ENCODE results near the gene ZPLD1. TPM values are rescaled to one million over a fixed set of nuclear protein-coding genes. Genes with fewer than 3 reads are reported as not detected.

The ZPLD1 gene
- total and polyA plus RNA-seq, 10 of the 15 experiments (the other 5 are each of a cell fraction or from before 2014, with no cell fraction given): not detected

- Histone ChIP-seq H3K27me3 (replicated peaks in 1 of 2; ENCODE audit: control insufficient read depth in 2 of 2, insufficient read depth in 2 of 2, low read length in 1 of 2) (no peaks in the 10 kb centered on the region), H2AFZ (ENCODE audit: control insufficient read depth, low read depth, low read length) (no peak overlapping the region), H3K4me2 (ENCODE audit: control insufficient read depth, insufficient read depth) (no peak overlapping the region), H3K9ac (ENCODE audit: control insufficient read depth, insufficient read depth, low read length) (no peak overlapping the region), H3K9me3 (replicated peaks; ENCODE audit: control insufficient read depth, insufficient read depth, low read length) (no peaks in the 10 kb centered on the region), H3K4me1 (ENCODE audit: control insufficient read depth, insufficient read depth, low read length) (no peaks in the 10 kb centered on the region), H3K79me2 (ENCODE audit: control insufficient read depth, insufficient read depth, low read length) (no peaks in the 10 kb centered on the region), H3K36me3 (ENCODE audit: control insufficient read depth in 2 of 2, insufficient read depth in 2 of 2, low read length in 1 of 2) (no peaks in the 10 kb centered on the region), H3K4me3 (no peak overlapping the region), H3K27ac (ENCODE audit: control insufficient read depth, insufficient read depth) (no peak overlapping the region), H4K20me1 (ENCODE audit: control insufficient read depth, insufficient read depth) (no peaks in the 10 kb centered on the region)
- FAIRE-seq (no peak), DNase-seq (ENCODE audit: low read depth, low spot score) (no peak), ATAC-seq (no peak)
- no TSS peak for BruUV-seq (replicated peaks)
- no peak for TF ChIP-seq ZNF592 (IDR thresholded peaks at IDR 0.05)
- TF ChIP-seq RB1 (IDR thresholded peaks at IDR 0.05; ENCODE audit: borderline replicate concordance): no peak
- no peak for TF ChIP-seq HSF1 (IDR thresholded peaks at IDR 0.05; ENCODE audit: low read depth, low read length)
- TF ChIP-seq ZSCAN29 (IDR thresholded peaks at IDR 0.05): no peak
- TF ChIP-seq, protein P1, sequence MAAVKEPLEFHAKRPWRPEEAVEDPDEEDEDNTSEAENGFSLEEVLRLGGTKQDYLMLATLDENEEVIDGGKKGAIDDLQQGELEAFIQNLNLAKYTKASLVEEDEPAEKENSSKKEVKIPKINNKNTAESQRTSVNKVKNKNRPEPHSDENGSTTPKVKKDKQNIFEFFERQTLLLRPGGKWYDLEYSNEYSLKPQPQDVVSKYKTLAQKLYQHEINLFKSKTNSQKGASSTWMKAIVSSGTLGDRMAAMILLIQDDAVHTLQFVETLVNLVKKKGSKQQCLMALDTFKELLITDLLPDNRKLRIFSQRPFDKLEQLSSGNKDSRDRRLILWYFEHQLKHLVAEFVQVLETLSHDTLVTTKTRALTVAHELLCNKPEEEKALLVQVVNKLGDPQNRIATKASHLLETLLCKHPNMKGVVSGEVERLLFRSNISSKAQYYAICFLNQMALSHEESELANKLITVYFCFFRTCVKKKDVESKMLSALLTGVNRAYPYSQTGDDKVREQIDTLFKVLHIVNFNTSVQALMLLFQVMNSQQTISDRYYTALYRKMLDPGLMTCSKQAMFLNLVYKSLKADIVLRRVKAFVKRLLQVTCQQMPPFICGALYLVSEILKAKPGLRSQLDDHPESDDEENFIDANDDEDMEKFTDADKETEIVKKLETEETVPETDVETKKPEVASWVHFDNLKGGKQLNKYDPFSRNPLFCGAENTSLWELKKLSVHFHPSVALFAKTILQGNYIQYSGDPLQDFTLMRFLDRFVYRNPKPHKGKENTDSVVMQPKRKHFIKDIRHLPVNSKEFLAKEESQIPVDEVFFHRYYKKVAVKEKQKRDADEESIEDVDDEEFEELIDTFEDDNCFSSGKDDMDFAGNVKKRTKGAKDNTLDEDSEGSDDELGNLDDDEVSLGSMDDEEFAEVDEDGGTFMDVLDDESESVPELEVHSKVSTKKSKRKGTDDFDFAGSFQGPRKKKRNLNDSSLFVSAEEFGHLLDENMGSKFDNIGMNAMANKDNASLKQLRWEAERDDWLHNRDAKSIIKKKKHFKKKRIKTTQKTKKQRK (IDR thresholded peaks at IDR 0.05; ENCODE audit: low read depth, low read length): no peak
- TF ChIP-seq FOXM1 (IDR thresholded peaks at IDR 0.05; ENCODE audit: low read depth, low read length): no peak
- TF ChIP-seq BMI1 (IDR thresholded peaks at IDR 0.05; ENCODE audit: borderline replicate concordance): no peak
- TF ChIP-seq RCOR1 (conservative IDR thresholded peaks at IDR 0.05; ENCODE audit: low read depth, low read length): no peak
- no peak for TF ChIP-seq EZH2 (IDR thresholded peaks at IDR 0.05; ENCODE audit: borderline replicate concordance, control insufficient read depth, low read depth, low read length)
- ChIA-PET RAD21 (ENCODE audit: unreplicated experiment) (no interaction called here), POLR2A (no interaction called here), CTCF (interaction anchor here (1.0 to 1.3 kb wide), 3 partner anchors 8 to 251 kb away, joined by 3 to 4 read pairs (median 3); no protein-coding TSS in a partner anchor), SMC1A (ENCODE audit: uncharacterized antibody, unreplicated experiment) (interaction anchor here (1.5 to 1.7 kb wide), 2 partner anchors 10 kb away, joined by 4 to 5 read pairs; no protein-coding TSS in a partner anchor)
- WGBS (ENCODE audit: insufficient coverage, insufficient replicate concordance, low lambda C conversion rate, missing lambda C conversion rate): 0% methylated on average over 2 of the region's 2 CpGs
- in situ Hi-C loops (cut with MboI): no loop called here
- intact Hi-C loops (cut with micrococcal nuclease; ENCODE audit: unreplicated experiment): no loop called here
Observed at GRCh38 chr3:102480139-102480538, 45.3 kb downstream of the ZPLD1 start.
